Stomach (tissue), 4 donors: ENCODE results near the gene EFCC1.

ENCODE experiments used
- EP300 ChIP-seq: sonication (generic); formaldehyde crosslinking; IDR thresholded peaks from one replicate; pipeline ENCODE4 v1.6.1; 2017; ENCODE audit warnings: antibody characterized with exemption
- TF ChIP-seq, protein P1 (sequence below), 7 experiments: fragments of 450-650 bp in 4 of 7; fragments of 200-600 bp in 3 of 7; sonication (generic) in 3 of 7; IDR thresholded peaks; one replicate each; pipeline ENCODE4 v1.5.1; 2016 to 2019; ENCODE audit warnings: antibody characterized with exemption in 7 of 7, control low read depth in 2 of 7, mild to moderate bottlenecking in 1 of 7

- TF ChIP-seq, protein P1, sequence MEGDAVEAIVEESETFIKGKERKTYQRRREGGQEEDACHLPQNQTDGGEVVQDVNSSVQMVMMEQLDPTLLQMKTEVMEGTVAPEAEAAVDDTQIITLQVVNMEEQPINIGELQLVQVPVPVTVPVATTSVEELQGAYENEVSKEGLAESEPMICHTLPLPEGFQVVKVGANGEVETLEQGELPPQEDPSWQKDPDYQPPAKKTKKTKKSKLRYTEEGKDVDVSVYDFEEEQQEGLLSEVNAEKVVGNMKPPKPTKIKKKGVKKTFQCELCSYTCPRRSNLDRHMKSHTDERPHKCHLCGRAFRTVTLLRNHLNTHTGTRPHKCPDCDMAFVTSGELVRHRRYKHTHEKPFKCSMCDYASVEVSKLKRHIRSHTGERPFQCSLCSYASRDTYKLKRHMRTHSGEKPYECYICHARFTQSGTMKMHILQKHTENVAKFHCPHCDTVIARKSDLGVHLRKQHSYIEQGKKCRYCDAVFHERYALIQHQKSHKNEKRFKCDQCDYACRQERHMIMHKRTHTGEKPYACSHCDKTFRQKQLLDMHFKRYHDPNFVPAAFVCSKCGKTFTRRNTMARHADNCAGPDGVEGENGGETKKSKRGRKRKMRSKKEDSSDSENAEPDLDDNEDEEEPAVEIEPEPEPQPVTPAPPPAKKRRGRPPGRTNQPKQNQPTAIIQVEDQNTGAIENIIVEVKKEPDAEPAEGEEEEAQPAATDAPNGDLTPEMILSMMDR (IDR thresholded peaks at IDR 0.05): no peak
- no peak for TF ChIP-seq EP300
Observed at GRCh38 chr3:129027544-129027880, 26.4 kb downstream of the EFCC1 start.
